Sciatic nerve (tissue), 1 donor: ENCODE measurements around the gene CPLX1. TPM values are rescaled to one million over a fixed set of nuclear protein-coding genes. Genes with fewer than 3 reads are reported as not detected.

Source experiments
- total RNA-seq: library from RNA; stranded (reverse); fragmentation: NEBNext Ultra II Directional; extraction: Animal tissue kit (Norgen Biotek cat#: 25700); gene quantifications from one replicate; pipeline ENCODE4 v1.2.1, GENCODE V29; 2021
- donor health status: DM: no; HTN: no; CAD: no.

Gene CPLX1
- total RNA-seq, 1 donor from 2014 or later: 11.6 TPM

Other genes with a start within 250 kb of the CPLX1 start
- gene TMEM271, start 249.8 kb downstream of the CPLX1 start, total RNA-seq: not detected
- 2.5 TPM for gene PDE6B, start 200.6 kb downstream of the CPLX1 start, total RNA-seq
- 174 TPM for gene ATP5ME, start 151.9 kb downstream of the CPLX1 start, total RNA-seq
- gene MYL5, start 151.6 kb downstream of the CPLX1 start, total RNA-seq: 14.6 TPM
- gene SLC49A3, start 137.0 kb downstream of the CPLX1 start, total RNA-seq: 11.4 TPM
- 50.3 TPM for gene PCGF3, start 120.3 kb downstream of the CPLX1 start, total RNA-seq
- gene GAK, start 106.2 kb upstream of the CPLX1 start, total RNA-seq: 96.6 TPM
- gene TMEM175, start 106.3 kb upstream of the CPLX1 start, total RNA-seq: 26.8 TPM
- 9.6 TPM for gene DGKQ, start 147.4 kb upstream of the CPLX1 start, total RNA-seq
- 36.7 TPM for gene IDUA, start 160.9 kb upstream of the CPLX1 start, total RNA-seq
- gene SLC26A1, start 167.3 kb upstream of the CPLX1 start, total RNA-seq: 0.45 TPM
- gene FGFRL1, start 185.5 kb upstream of the CPLX1 start, total RNA-seq: 16.6 TPM